ENCODE results near the gene EOMES.
"Not testable (repeated sequence)": the region's sequence is repeated elsewhere in the genome, so short reads cannot be mapped to it uniquely, and the experiment has no call there.

Gene EOMES

GRCh38 chr3:27721717-27722564 lies at the start of gene EOMES:
EOMES (minus strand) TSS chr3:27722323; CDS start chr3:27722294, 29 bp downstream.
- no peak for DNase-seq

DNA sequence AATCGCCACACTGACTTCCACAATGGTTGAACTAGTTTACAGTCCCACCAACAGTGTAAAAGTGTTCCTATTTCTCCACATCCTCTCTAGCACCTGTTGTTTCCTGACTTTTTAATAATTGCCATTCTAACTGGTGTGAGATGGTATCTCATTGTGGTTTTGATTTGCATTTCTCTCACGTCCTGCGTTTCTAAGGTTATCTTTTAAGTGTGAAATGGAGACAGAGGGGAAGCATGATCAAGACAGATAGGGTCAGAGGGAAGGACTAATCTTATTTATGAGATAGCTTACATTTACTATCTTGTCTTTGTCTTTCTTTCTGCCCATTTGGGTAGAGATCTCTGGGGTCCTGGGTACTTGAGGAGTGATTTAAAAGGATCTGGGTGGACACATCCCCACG lies 48.3 kb upstream of the EOMES start:
- DNase-seq, result not testable (repeated sequence)

GRCh38 chr3:27767000-27767399 lies 44.9 kb upstream of the EOMES start:
- DNase-seq, result no peak

DNA sequence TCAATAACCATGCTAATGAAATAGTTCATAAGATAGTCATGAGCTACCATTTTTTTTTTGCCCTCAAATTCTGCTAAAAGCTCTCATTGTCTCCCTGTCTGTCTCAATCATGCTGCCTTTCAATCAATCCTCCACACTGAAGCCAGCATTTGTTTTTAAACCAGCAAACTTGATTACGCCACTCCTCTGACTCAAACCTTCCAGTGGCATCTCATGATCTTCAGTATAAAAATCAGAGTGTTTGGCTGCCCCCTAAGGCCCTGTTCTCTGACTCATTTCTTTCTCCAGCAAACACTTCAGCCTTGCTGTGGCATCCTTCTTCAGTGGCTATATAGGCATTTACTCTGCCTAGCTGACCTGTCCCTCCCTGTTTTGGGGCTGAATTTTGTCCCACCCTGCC lies 36.0 kb upstream of the EOMES start:
- DNase-seq, result no peak

DNA sequence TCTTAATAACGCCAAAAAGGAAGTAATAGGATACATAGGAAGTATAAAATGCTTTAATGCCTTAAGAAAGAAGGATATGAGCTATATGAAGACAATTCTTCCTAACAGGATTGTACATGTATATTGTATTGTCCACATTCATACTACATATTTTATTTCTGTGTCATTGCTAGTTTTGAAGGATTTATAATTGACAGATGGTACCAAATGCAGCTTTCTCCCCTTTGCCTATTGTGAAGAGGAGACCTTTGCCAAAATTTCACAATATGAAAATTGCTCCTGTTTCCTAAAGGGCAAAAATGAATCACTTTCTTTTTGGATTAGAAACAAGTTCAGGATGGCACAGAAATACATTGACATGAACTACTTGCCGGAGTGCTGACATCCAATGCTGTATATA lies 34.8 kb upstream of the EOMES start:
- DNase-seq, result no peak

- DNase-seq, result no peak
Observed at GRCh38 chr3:27752926-27753325, 30.8 kb upstream of the EOMES start.

GRCh38 chr3:27749643-27750042 lies 27.5 kb upstream of the EOMES start:
- no peak for DNase-seq

DNA sequence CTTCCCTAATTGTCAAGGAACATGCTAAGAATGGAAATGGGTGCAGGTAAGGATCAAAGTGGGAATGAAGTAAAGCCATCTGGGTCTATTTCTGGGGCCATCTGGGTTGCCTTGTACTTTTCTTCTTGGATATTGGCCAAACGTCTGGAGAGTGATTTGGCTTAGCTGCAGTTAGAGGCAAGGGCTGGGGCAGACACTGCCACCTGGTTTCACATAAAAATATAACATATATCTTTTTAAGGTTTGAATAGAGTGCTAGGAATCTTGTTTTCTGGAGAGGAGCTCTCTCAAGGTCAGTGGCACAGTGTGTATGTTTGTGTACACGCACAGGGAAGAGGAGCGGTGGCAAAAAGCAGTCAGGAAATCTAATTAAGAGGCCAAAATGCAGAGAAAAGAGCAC lies 24.7 kb upstream of the EOMES start:
- no peak for DNase-seq

GRCh38 chr3:27740854-27741253 lies 18.7 kb upstream of the EOMES start:
- DNase-seq, result no peak

- DNase-seq, result no peak
Observed at GRCh38 chr3:27737091-27737490, 15.0 kb upstream of the EOMES start.

DNA sequence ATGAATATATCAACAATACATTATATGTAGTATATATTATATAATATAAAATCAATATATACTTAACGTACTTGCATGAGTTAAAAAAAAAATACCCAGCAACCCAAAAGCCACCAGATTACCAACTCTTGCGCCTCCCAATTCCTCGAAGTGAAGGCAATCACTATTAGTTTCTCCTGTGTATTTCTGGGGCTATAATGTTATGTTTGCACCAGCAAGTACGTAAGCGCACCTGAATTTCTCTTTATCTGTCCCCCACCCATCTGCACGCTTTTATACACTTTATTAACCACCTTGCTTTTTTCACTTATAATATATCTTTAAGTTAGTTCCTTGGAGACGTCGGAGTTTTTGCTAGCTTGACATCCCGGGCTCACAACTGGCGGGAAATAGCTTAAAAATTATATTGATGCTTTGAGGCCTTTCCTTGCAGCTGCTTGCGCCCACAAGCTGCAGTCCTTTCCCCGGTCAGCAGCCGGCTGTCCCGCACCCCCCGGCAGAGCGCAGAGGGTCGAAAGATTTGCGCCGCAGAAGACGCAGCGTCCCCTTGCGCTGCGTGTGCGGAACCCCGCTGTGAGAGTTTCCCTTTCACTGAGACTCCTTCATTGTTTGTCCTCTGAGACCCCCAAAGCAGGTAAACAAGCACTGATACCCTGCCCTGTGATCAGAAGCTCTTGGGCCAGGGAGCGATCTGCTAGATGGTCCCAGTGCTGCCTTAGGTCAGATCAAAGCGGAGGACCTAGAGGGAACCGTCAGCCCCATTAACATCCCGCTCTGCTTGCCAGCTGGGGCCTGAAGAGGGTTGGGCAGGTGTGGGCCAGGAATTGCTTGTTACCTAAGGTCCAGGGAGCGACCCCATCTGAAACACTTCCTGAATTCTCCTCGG lies 8.9 kb upstream of the EOMES start:
- no peak for DNase-seq

DNA sequence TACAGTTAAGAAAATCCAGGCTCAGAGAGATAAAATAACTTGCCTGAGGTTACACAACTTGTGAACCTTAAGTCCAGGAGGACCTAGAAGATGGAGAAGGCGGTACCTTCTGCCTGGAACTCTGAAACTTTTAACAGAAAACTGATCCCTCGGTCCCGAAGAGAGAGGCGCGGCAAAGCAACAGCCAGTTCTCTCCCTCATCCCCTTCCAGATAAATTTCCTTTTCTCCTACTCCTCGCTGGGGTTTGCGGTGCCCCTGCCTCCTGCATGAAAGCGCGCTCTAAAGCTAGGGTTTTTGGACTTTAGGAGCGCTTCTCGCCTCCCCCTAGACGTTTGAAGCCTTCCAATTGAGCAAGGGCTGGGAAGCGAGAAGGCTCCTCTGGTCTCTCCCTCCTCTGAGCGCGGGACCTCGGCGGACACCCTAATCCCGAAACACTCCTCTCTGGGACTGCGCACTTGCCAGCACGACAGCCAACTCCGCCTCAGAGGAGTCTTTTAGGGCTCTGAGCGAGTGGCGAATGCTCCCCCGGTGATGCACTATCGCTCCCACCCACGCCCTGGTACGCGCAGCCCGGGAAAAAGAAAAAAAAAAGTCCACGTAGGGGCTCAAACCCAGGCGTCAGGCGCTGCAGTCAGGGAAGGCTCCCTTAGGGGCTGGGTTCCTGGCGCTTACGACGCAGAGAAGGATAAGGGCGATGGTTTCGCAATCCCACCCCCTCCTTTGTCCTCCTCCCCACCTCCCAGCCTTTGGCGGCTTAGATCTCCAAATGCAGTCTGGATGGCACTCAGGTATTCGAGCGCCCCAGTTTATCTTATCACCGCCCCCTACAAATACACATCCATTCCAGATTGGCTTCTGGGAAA lies 7.9 kb upstream of the EOMES start:
- no peak for DNase-seq

GRCh38 chr3:27729325-27729724 lies 7.2 kb upstream of the EOMES start:
- no peak for DNase-seq

DNA sequence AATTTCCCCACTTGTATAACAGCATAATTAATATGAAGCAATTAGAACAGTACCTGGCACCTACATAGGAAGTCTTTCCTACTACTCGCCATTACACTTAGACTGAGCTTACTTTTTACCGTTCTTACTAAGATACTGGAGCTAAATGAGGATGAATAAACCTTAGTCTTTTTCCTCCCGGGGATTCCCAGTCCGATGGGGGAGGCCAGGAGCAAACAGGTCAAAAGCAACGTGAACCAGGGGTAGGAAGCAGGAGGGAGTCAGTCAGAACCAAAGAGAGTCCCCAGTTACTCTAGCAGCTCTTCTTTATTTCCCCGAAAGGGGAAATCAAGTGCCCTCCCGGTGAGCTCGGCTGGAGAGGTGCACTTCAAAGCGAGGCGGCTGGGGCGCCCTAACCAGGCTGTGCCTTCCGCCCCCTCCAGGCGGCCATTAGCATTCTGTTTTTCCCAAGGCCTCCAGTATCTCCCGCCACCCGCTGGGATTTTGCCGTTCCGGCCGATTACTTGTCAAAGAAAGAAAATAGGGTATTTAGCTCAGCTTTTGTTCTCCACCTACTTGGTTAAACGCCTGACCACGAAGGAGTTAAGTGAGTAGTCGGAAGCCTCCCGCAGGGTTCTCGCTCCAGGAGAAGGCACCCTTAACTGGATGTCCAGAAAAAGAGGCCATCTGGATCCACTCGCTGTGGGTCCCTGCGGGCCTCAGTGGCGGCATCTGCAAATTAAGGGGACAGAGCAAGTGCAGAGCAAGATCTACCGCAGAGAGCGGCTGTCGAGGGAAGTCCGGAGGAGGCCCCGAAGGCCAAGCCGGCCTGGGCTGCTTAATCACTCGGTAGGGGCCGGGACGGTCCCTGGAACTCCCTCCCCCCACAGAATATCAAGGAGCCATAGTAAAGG lies 6.3 kb upstream of the EOMES start:
- DNase-seq, result no peak

- no peak for DNase-seq
Observed at GRCh38 chr3:27726240-27726639, 4.1 kb upstream of the EOMES start.

DNA sequence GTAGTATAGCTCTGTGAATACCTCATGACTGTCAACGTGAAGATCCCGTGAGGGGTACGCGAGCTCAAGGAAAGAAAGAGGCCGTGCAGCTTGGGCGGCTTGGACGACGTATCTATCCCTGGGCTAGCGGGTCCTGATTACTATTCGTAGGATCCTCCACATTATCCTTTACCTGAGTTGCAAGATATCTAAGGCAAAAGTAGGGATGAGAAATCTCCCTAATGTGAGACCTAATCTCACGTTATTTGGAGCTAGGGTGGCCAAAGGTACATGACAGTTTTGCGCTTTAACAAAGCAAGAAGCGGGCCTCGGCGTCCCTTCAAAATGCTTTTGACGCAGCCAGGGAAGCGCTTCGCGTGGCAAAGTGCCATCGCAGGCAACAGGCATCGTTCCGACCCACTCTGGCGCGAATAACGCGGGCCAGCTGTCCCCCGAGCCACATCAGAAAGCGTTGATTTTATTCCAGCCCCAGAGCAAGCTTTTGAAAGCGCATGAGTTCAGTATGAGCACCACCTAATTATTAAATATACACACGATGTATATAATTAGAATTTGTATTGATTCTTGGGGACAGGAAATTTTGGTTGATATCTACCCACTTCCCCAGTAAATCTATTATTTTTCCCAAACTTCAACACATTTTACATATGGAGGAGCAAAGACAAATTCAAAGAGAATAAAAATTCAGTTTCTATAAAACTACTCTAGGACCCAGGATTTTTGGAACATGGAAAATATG lies 2.5 kb upstream of the EOMES start:
- no peak for DNase-seq

DNA sequence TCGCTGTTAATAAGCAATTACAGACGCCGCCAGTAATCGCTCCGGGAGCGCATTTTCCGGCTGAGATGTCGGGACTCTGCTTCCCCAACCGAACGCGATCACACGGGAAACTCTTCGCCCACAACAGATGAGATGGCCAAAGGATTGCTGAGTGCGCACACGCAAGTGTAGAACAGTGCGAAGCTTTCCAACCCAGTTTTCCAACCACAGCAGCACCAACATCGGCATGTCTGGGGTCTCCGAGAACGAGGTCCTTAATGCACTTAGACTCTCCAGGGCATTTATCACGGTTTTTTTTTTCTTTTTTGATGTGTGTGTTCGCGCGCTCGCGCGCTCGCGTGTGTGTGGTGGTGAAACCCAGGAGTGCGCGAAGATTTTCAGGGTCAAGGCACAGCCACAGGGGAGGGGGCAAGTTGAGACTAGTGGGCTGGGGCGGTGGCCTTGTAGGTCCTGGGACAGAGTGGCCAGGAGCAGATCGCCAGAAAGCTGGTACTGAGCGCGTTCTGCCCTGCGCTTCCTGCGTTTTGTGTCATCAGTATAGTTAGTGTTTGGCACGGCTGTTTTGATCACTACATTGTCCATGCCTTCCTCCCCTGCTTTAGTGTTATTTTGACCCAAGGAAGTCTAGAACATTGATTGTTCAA lies 1.8 kb upstream of the EOMES start:
- DNase-seq, result no peak

GRCh38 chr3:27723456-27723814 lies 1.3 kb upstream of the EOMES start:
- no peak for DNase-seq

GRCh38 chr3:27723001-27723445 lies 900 bp upstream of the EOMES start:
- DNase-seq, result no peak

DNA sequence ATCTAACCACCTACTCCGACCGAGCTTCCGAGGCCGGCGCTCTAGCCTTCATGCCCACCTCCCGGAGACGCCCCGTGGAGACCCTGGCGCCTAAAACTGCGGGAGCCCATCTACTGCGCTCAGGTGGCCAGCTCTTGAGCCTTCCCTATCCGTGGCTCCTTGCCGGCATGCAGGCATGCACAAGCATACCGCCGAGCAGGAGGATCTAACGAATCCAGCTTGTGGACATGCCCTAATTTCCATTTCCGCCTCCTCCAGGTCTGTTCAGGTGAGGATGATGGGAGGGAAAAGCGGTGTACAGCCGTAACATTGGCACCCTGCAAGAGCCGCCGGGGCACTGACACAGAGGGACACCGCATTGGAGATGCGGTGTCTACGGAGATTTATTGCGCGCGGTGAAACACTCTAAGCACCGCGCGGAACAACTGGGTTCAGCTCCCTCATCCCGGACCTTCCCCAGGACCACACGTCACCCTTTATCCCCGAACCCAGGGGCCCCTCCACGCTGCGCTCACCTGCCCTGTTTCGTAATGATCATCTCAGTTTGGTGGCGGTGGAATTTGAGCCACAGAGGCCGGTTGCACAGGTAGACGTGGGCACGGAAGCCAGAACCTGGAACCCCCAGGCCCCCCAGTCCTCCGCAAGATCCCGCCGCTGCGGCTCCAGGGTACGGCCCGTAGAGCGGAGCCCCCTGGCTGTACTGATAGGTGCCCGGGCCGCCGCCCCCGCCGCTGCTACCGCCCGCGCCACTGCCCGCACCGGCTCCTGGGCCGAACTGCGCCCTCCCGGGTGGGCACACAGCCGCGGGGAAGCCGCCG lies 1.0 kb downstream of the EOMES start:
- no peak for DNase-seq
